Neural crest cell (in vitro differentiated cells): ENCODE measurements around the gene NKTR. TPM values are rescaled to one million over a fixed set of nuclear protein-coding genes. Genes with fewer than 3 reads are reported as not detected.

Source experiments
- DNase-seq: peaks from one replicate; pipeline ENCODE4 v3.0.0; 2021; ENCODE audit warnings: low read depth, mixed read lengths, low spot score
- H3K27ac Mint-ChIP-seq: one replicate; pipeline ENCODE4 v1.8.0; 2021; ENCODE audit warnings: mild to moderate bottlenecking, mixed read lengths; ENCODE audit not compliant: unreplicated experiment
- H3K27me3 Mint-ChIP-seq: 2 replicates; pipeline ENCODE4 v1.8.0; 2021; ENCODE audit warnings: low read depth, mild to moderate bottlenecking, mixed read lengths
- H3K36me3 Mint-ChIP-seq: 2 replicates; pipeline ENCODE4 v1.8.0; 2021; ENCODE audit warnings: low read depth, mild to moderate bottlenecking, mixed read lengths
- H3K4me1 Mint-ChIP-seq: 2 replicates; pipeline ENCODE4 v1.8.0; 2021; ENCODE audit warnings: mixed read lengths
- H3K4me3 Mint-ChIP-seq: one replicate; pipeline ENCODE4 v1.8.0; 2021; ENCODE audit warnings: mild to moderate bottlenecking, mixed read lengths
- H3K9me3 Mint-ChIP-seq: 2 replicates; pipeline ENCODE4 v1.8.0; 2021; ENCODE audit warnings: mixed read lengths
- total RNA-seq: library from RNA; stranded (reverse); gene quantifications from 2 replicates; pipeline ENCODE4 v1.2.1, GENCODE V29; 2021
- TF ChIP-seq, protein P1 (sequence below): fragments of 200-600 bp; sonication (generic); conservative IDR thresholded peaks from 2 replicates; pipeline ENCODE4 v1.5.0; 2021; ENCODE audit warnings: antibody characterized with exemption, mild to moderate bottlenecking

The NKTR gene
- total RNA-seq, 1 donor from 2014 or later: 95.2 TPM

DNA sequence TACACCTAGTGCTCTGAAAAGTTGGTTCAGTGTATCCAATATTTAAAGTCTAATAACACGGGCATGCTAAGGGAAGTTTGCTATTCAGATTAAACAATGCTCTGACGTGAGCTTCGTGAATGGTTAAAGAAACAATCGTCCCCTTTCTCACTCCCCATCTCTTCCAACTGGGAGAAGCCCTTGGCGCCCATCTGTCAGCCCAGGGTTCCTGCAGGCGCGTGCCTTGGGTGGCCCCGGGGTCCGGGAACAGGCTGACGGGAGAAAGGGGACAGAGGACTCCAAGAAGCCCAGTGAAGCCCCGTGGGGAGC is 19.1 kb upstream of the NKTR start:
- Mint-ChIP-seq H3K27ac (peak overlapping the region; percentile 5), H3K27me3 (no peaks in the 10 kb centered on the region), H3K9me3 (no peaks in the 10 kb centered on the region), H3K4me1 (peaks cover 37% of the 10 kb centered on the region), H3K36me3 (peaks cover 15% of the 10 kb centered on the region), H3K4me3 (peak overlapping the region; percentile 98)
- TF ChIP-seq, protein P1, sequence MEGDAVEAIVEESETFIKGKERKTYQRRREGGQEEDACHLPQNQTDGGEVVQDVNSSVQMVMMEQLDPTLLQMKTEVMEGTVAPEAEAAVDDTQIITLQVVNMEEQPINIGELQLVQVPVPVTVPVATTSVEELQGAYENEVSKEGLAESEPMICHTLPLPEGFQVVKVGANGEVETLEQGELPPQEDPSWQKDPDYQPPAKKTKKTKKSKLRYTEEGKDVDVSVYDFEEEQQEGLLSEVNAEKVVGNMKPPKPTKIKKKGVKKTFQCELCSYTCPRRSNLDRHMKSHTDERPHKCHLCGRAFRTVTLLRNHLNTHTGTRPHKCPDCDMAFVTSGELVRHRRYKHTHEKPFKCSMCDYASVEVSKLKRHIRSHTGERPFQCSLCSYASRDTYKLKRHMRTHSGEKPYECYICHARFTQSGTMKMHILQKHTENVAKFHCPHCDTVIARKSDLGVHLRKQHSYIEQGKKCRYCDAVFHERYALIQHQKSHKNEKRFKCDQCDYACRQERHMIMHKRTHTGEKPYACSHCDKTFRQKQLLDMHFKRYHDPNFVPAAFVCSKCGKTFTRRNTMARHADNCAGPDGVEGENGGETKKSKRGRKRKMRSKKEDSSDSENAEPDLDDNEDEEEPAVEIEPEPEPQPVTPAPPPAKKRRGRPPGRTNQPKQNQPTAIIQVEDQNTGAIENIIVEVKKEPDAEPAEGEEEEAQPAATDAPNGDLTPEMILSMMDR: no peak
- DNase-seq: no peak

DNA sequence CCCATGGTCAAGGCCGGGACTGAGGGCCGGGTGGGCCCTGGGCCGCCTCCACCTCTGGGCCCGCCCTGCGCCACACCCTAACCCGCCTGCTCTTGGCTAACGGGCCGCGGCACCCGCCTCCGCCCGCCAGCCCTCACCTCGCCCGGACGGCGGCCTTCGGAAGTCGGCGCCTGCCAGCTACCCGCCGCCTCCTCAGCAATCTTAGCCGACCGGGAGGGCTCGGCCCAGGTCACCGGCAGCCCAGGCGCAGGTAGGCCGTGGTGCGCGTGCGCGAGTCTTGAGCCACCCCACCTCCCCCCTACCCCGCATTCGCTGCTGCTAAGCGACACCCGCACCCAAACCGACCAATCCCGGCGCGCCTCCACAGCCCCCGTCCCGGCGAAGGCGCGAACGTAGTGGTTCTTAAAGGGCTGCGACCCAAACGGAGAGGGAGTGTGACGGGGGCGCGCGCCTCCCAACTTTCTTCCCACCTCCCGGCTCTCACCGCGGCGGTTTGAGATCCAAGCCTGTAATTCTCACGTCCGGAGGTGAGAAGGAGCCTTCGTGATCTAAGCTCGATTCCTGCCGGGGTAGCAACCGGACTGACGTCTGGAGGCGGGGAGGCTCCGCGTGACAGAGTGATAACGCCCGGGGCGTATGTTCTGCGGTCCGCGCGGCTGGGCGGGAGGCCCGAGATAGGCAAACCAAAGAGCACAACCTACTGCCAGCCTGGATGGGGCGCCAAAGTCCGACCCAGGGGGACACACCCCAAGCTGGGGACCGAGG is 18.6 kb upstream of the NKTR start, which contains the start of gene SEC22C:
Gene SEC22C, minus strand, starts transcription at position 259 of the 765 bp plus-strand sequence. CDS start 12,921 bp downstream, outside the sequence.
- Mint-ChIP-seq H3K27me3 (no peaks in the 10 kb centered on the region), H3K27ac (peak within 1 kb of the TSS; percentile 97), H3K36me3 (peaks cover 11% of the 10 kb centered on the region), H3K4me3 (peak within 1 kb of the TSS; percentile 98), H3K9me3 (no peaks in the 10 kb centered on the region), H3K4me1 (peaks cover 37% of the 10 kb centered on the region)
- TF ChIP-seq, protein P1: no peak
- DNase-seq: peak; percentile 94

DNA sequence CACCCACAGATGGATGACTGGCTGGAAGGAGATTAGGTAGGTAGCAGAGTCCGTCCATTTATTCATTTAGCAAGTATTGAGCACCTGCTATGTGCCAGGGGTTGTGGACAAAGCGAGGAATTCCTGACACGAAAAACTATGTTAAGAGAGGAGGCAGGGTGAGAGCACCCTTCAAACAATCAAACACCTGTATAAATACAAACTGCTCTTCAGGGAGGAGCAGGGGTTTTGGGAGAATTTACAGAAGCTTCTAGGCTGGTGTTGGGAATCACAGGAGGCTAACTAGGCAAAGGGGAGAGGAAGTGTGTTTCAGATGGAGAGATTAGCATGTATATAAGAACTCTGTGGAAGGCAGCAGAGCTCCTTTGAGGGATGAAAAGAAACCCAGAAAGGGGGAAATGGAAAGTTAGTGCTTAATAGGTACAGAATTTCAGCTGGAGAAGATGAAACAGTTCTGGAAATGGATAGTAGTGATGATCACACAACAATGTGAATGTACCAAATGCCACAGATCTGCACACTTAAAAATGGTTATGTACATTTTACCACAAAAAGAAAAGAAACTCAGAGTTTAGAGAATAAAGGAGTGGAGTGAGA is 17.9 kb upstream of the NKTR start:
- peak overlapping the region; percentile 97 for H3K27ac Mint-ChIP-seq
- TF ChIP-seq, protein P1: peak; percentile 18
- H3K27me3 Mint-ChIP-seq: no peaks in the 10 kb centered on the region
- peak overlapping the region; percentile 98 for H3K4me3 Mint-ChIP-seq
- no peak for DNase-seq
- H3K9me3 Mint-ChIP-seq: no peaks in the 10 kb centered on the region
- H3K4me1 Mint-ChIP-seq: peaks cover 37% of the 10 kb centered on the region
- H3K36me3 Mint-ChIP-seq: peaks cover 7% of the 10 kb centered on the region

DNA sequence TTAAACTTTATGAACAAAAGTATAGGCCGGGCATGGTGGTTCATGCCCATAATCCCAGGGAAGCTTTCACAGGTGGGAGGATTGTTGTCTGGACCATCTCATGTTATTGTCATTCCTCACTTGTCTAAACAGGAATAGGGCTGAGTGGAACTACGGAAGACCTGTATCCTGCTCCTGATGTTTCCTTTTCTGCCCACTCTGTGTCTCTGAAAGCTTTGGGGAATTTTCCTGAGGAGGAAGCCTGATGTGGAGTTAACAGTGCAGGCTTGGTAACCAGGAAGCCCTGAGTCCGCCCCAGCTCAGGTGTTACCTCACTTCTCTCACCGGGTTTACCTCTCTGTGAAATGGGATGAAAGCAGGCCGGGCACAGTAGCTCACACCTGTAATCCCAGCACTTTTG is 11.9 kb upstream of the NKTR start:
- DNase-seq: no peak
- Mint-ChIP-seq H3K4me1 (peaks cover 22% of the 10 kb centered on the region), H3K36me3 (no peaks in the 10 kb centered on the region), H3K4me3 (peak overlapping the region; percentile 28), H3K27me3 (no peaks in the 10 kb centered on the region), H3K9me3 (no peaks in the 10 kb centered on the region), H3K27ac (no peak overlapping the region)
- TF ChIP-seq, protein P1: no peak

DNA sequence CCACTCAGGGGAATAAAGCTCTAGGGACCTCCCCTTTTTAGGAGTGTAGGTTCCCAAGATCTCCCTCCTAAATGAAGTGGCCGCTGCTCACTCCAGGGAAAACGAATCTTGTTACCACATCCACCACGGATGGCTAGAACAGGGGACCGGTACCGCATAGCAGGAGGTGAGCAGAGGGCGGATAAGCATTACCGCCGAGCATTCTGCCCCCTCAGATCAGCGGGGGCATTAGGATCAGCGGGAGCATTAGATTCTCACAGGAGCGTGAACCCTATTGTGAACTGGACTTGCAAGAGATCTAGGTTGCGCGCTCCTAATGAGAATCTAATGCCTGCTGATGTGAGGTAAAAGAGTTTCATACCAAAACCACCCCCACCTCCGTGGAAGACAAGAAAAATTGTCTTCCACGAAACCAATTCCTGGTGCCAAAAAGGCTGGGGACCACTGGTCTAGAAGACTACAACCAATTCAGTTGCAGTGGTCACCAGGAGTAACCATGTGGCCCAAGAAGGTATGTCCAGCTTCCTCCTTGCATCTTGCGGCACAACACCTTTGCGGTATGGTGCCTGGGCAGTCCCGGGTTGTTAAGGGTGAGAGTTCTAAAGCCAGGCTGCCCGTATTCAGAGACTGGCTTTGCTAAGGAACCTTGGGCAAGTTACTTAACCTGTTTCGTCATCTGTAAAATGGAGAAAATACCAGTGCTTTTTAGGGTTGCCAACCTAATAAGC is 10.9 kb upstream of the NKTR start:
- peak overlapping the region; percentile 95 for H3K4me3 Mint-ChIP-seq
- TF ChIP-seq, protein P1: no peak
- H3K36me3 Mint-ChIP-seq: no peaks in the 10 kb centered on the region
- H3K9me3 Mint-ChIP-seq: no peaks in the 10 kb centered on the region
- peaks cover 25% of the 10 kb centered on the region for H3K4me1 Mint-ChIP-seq
- DNase-seq: no peak
- no peaks in the 10 kb centered on the region for H3K27me3 Mint-ChIP-seq
- no peak overlapping the region for H3K27ac Mint-ChIP-seq
